OCI-LY3 (cell line): Measurements from ENCODE around the gene FAM222B.

Source experiments
- EZH2phosphoT487 ChIP-seq: fragments of 200-600 bp; shearing (Covaris generic); IDR thresholded peaks from 2 replicates; pipeline ENCODE4 v1.6.1; 2018; ENCODE audit warnings: antibody characterized with exemption, mixed run types, low read depth
- TF ChIP-seq, protein P1 (sequence below): fragments of 200-600, 300-600 bp; sonication (generic); IDR thresholded peaks from 2 replicates; pipeline ENCODE4 v1.5.1; 2014; ENCODE audit warnings: antibody characterized with exemption, low read length, low read depth

DNA sequence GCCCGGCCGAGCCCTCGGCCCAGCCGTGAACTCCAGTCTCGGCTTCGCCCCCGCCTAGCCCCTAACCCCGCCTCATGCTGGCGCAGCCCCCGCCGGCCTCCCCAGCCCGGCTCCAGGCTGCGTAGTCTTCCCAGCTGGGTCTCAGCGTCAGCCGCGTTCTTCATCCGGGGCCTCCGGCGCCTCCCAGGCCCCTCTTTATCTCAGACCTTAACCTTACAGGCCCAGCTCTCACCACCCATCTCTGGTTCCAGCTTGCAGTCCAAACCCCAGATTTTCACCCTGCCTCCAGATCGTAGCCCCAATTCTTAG lies 130.9 kb downstream of the FAM222B start, which contains the start of gene PROCA1:
- TF ChIP-seq, protein P1, sequence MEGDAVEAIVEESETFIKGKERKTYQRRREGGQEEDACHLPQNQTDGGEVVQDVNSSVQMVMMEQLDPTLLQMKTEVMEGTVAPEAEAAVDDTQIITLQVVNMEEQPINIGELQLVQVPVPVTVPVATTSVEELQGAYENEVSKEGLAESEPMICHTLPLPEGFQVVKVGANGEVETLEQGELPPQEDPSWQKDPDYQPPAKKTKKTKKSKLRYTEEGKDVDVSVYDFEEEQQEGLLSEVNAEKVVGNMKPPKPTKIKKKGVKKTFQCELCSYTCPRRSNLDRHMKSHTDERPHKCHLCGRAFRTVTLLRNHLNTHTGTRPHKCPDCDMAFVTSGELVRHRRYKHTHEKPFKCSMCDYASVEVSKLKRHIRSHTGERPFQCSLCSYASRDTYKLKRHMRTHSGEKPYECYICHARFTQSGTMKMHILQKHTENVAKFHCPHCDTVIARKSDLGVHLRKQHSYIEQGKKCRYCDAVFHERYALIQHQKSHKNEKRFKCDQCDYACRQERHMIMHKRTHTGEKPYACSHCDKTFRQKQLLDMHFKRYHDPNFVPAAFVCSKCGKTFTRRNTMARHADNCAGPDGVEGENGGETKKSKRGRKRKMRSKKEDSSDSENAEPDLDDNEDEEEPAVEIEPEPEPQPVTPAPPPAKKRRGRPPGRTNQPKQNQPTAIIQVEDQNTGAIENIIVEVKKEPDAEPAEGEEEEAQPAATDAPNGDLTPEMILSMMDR, result no peak
- no peak for TF ChIP-seq EZH2phosphoT487
